CD4-positive, alpha-beta T cell treated with Interleukin-17A for 1 hour (primary cell): ENCODE results near the gene NDEL1.

Experiments
- DNase-seq: peaks from one replicate; pipeline ENCODE4 v3.0.0-alpha.2; 2020

The NDEL1 gene

DNA sequence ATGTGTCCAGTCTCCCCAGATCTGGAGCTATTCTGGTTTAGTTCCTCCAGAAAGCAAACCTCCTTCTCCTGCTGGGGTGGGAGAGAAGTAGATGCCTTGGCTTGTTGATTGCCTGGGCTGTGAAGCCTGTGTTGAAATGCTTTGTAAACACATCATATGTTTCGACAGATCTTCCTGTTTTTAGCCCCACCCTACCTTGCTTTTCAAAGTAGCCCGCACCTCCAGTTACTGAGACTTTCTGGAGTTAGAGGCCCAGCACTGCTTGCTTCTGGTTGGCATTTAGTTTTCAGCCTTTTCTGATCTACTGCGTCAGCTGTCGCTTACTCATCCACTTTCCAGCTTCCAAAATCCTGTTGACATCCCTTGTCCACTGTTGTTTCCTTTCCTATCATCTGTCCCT is 17.9 kb upstream of the NDEL1 start:
- no peak for DNase-seq

DNA sequence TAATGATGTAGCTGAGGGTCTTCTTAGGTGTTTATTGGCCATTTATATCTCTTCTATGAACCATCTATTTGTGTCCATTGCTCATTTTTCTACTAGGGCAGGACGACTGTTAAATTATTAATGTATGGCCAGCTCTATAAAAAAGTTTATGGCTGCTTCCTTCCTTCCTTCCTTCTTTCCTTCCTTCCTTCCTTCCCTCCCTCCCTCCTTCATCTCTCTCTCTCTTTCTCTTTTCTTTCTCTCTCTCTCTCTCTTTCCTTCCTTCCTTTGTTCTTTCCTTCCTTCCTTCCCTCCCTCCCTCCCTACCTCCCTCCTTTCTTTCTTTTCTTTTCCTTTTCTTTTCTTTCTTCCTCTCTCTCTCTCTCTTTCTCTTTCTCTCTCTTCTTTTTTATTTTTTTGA is 17.2 kb upstream of the NDEL1 start:
- no peak for DNase-seq

DNA sequence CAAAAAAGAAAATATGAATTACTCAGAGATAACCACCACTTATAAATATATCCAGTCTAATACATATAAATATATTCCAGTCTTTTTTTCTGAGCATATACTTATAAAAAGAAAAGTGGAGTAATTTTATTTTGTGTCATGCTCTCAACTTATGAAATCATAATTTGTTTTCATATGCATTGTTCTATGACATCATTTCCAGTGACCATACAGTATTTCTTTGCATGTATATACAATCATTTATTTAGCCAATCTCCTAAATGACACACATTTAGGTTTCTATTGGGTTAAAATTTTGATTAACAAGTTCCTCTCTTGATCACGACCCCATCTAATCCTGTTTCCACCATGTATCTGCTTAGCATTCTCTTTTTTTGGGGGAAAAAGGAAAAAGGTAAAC is 16.4 kb upstream of the NDEL1 start:
- no peak for DNase-seq

- no peak for DNase-seq
Observed at GRCh38 chr17:8420041-8420934, 15.4 kb upstream of the NDEL1 start.

GRCh38 chr17:8421571-8421970 is 14.1 kb upstream of the NDEL1 start:
- DNase-seq: no peak

DNA sequence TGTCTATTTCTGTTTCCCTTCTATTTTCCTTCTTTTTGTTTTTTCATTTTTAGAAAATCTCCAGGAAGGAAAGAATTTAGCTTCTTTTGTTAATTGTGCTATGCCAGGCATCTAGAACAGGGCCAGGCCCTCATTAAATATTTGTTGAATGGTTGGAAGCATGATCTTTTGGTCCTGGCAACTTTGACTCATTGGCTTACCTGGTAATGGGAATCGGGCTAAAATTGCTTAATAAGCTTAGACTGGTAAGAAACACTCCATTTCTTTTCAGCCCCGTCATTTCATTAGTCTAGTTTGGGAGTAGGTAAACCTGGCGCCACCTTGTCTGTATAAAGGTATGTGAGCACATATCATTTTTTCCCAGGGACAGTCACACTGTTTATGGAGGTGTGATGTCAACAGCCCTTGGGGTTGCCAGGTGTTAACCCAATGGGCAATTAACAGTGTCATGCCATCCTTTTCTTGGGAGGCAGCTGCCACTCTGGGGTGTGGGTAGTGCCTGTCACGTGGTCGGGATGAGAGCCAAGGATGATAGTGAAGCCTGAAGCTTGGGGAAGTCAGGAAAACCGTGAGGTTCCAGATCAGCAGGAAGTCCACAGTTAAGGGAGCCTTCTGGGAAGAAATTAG is 9.5 kb upstream of the NDEL1 start:
- DNase-seq: no peak

DNA sequence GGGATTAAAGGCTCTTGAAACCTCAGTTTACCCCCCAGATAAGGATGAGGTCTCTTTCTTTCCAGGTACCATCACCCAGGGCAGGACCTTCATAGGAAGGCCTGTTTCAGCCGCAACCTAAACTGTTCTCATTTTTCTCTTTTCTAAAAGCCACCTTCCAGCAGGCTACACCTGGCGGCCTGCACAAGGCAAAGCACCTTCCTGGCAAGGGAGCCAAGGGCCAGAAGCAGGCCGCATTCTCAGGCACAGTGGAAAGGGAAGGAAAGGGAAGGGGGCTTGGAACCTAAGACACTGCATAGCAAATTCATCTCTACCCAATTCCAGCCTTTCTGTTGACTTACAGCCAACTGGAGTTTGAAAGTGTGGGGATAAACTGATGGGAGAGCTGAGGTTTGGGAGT is 8.9 kb upstream of the NDEL1 start:
- DNase-seq: no peak

- DNase-seq: no peak
Observed at GRCh38 chr17:8430966-8431365, 4.7 kb upstream of the NDEL1 start.

DNA sequence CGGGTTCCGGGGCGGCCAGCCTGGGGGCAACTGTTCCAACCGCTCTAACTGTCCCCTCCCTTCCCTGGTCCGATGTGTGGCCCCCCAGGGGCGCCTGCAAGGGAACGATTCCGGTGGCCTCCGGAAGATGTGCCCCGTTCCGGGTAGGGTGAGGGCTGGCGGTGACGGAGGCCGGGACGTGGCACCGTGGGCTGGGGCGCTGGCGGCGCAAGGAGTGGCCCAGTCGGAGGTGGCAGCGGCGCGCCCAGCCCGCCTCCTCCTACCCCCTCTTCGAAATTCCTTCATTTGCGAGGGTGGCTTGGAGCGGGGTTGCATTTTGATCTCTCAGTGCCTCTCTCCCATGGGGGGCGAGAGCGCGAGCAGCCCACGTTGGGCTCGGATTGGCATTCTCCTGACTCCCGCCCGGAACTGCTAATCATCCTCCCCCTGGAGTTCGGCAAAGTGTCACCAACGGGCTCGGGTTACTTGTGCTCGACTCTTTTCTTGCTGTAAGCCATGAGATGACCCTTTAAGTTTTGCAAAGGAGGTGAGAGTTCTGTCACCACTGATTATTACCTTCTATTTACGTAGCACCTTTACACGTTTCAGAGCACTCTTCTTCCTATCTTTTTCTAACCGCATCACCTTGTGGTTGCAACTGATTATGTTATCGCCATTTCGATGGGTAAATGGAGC is 622 bp downstream of the NDEL1 start:
- peak; percentile 65 for DNase-seq

GRCh38 chr17:8436844-8437171 is 1.1 kb downstream of the NDEL1 start:
- DNase-seq: no peak

DNA sequence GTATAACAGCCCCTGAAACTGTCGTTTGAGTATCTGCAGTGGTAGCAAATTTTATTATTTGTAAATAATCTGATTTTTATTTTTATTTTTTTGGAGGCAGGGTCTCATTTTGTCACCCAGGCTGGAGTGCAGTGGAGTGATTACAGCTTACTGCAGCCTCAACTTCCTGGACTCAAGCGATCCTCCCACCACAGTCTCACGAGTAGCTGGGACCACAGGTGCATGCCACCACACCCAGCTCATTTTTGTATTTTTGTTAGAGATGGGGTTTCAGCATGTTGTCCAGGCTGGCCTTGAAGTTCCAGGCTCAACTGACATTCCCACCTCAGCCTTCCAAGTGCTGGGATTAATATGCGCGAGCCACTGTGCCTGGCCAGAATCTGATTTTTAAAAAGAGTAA is 2.8 kb downstream of the NDEL1 start:
- DNase-seq: peak; percentile 31

GRCh38 chr17:8439681-8440080 is 4.0 kb downstream of the NDEL1 start:
- no peak for DNase-seq

GRCh38 chr17:8441690-8442089 is 6.0 kb downstream of the NDEL1 start:
- DNase-seq: no peak

GRCh38 chr17:8442310-8442709 is 6.6 kb downstream of the NDEL1 start:
- DNase-seq: no peak

DNA sequence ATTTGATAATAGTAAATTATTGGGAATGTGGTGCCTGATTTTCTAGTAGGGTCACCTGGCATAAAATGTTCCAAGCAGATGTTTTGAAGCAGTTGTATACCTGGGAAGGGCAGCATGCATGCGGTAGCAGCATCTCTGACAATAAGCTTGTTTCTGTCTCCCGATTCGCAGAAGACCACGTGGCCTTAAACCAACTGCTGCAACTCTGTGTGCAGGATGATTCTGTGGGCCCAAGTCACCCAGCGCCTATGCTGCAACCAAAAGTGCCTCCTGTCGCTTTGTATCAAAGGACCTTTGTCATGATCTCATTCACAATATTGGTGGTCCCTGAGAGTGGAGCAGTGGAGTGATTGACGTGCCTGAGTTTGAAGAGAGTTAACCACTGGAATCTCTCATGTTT is 8.1 kb downstream of the NDEL1 start:
- no peak for DNase-seq

GRCh38 chr17:8444494-8444893 is 8.8 kb downstream of the NDEL1 start:
- DNase-seq: no peak

DNA sequence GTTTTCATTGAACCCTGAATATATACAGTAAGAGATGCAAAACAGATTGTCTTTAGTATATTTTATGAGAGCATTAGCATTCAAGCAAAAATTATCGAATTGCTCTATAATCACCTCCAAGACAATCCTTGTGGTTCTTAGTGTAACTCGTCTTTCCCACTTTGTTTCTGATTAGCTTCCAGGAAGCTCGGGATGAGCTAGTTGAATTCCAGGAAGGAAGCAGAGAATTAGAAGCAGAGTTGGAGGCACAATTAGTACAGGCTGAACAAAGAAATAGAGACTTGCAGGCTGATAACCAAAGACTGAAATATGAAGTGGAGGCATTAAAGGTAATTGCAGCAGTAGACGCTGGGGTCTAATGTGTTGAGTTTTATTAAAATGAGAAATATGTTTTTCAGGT is 9.9 kb downstream of the NDEL1 start:
- DNase-seq: no peak

- DNase-seq: no peak
Observed at GRCh38 chr17:8447799-8448198, 12.1 kb downstream of the NDEL1 start.

- DNase-seq: no peak
Observed at GRCh38 chr17:8448310-8448709, 12.6 kb downstream of the NDEL1 start.

- DNase-seq: no peak
Observed at GRCh38 chr17:8451933-8452614, 16.4 kb downstream of the NDEL1 start.

- no peak for DNase-seq
Observed at GRCh38 chr17:8453326-8453725, 17.6 kb downstream of the NDEL1 start.

DNA sequence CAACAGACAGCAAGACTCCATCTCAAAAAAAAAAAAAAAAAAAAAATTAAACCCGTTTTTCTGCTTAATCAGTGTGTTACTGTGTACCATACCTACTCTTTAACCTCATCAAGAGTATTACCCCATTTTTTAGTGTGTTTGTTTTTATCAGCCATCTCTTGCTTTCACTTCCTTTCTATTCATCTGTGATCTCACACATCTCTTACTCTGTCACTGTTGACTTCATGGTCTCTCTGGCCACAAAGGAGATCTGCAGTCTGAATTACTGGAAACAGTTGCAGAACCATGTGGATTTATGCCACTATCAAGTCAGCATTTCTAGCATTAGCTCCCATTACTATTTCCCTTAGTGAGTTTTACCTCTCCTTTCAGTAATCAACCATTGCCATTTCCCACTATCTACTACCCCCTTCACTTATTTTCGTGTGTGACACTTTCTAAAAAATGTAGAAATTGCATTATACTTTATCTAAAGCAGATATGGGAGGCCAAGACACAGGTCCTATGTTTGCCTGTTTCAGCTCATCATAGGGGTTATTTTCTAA is 20.1 kb downstream of the NDEL1 start:
- no peak for DNase-seq

DNA sequence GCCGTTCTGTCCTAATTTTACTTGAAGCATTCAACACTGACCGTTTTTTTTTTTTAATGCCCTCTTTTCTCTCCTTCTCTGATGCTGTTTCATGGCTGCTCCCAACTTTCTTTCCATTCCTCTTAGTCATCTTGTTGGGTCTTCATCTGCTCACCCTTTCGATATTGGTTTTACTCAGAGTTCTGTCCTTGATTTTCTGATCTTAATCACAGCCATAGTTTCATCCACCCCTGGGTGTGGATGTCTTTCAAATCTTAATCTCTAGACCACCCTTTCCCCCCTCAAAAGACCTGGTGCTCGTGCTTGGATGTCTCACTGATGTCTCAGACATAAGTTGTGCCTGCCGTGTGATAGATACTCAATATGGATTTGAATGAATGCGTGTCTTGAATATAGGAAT is 22.4 kb downstream of the NDEL1 start:
- DNase-seq: no peak
